Cerebellar cortex (tissue), 1 donor: ENCODE data around the gene CDC25A.
A peak's percentile ranks its signal among the peaks of the same experiment; 100 is the strongest.

Experiments used
- DNase-seq: peaks from one replicate; pipeline ENCODE4 v3.0.0-alpha.2; 2015; ENCODE audit warnings: low spot score

Gene CDC25A

GRCh38 chr3:48194446-48195071, 6.3 kb upstream of the CDC25A start:
- DNase-seq: peak; percentile 70

- no peak for DNase-seq
These were observed 2.7 kb upstream of the CDC25A start for GRCh38 chr3:48190911-48191310.

DNA sequence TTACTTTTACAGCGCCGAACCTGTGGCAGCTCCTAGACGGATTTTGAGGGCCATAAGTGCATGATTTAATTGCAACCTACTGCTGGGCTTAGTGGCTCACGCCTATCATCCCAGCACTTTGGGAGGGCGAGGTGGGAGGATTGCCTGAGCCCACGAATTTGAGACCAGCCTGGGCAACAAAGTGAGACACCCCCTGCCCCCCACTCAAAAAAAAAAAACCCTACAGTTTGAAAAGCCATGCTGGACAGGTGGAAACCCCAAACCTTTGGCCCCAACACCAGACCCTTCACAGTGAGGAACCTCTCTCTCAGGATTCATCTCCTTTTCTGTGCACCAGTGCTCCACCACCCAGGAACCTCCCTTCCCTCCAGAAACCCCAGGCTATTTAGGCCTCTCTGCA, 1.1 kb upstream of the CDC25A start:
- no peak for DNase-seq

DNA sequence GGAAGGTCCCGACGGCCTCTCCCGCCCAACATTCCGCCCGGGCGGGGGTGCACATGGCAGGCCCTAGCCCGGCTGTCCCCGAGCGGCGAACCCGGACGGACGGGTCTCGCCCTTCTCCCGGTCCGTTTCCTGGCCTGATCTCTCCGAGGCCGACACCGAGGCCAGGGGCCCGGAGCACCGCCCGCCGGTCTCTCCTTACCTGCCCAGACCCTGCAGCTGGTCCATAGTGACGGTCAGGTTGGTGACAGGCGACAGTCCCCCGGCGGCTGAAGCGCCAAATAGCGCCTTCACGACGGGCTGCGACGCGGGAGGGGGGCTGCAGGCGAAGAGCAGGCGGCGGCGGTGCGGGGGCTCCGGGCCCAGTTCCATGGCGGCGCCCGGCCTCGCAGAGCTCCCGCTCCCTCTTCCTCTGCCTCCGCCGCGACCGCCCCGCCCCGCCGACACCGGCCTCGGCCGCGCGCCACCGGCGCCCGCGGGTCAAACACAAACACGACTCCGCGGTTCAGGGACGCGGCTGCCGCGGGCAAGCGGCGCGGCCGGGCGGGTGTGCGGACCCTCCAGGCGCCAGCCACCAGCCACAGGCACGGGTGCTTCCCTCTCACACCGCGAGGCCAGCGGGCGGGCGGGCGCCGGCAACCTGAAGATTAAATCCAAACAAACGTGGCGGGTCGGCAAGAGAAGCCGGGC, 495 bp downstream of the CDC25A start:
- no peak for DNase-seq

- no peak for DNase-seq
These were observed 977 bp downstream of the CDC25A start for GRCh38 chr3:48187301-48187578.

- DNase-seq: no peak
These were observed 1.5 kb downstream of the CDC25A start for GRCh38 chr3:48186631-48187300.

- DNase-seq: no peak
These were observed 3.1 kb downstream of the CDC25A start for GRCh38 chr3:48185129-48185528.

DNA sequence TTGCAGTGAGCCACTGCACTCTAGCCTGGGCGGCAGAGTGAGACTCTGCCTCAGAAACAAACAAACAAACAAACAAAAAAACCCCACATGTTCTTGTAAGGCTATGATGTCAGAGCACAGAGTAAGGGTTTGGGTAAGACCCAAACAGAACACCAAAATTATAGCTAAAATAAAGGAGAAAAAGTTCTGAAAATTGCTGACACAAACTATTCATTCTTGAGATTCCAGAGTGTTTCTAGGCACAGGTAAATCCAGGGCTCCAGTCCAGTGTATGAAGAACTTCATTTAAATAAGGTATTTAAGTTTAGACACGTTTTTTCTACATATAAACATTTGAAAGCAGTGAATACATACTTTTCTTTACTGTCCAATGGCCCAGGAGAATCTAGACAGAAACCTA, 3.9 kb downstream of the CDC25A start:
- DNase-seq: no peak

DNA sequence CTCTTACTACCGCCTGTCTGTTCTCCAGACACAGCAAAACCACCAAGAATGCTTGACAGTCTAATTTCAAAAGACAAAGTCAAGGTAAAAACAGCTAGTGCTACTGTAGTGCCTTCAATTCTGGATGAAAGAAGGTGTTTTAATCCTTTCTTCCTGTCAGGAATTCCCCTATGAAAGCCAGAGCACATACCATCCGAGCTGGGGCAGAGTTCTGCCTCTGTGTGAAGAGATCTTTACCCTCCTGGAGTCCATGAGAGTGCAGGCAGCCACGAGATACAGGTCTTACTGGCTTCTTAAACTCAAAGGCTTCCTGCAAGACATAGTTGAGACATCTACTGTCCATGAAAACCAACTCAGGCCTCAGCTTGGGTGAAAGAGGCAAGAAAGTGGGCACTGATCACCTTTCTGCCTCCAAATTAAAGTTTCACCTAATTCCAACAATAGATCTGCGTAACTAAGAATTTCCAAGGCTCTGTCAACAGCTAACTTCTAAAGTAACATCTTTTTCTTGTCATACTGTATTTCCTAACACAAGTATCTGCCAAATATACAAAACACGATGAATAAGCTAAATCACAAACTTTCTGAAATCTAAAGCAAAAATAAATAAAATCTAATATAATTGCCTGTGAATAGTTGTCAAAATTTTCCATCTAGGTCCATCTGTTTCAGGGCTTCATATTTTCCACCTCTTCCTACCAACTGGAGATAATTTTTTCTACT, 7.5 kb downstream of the CDC25A start:
- DNase-seq: no peak

GRCh38 chr3:48180021-48180420, 8.2 kb downstream of the CDC25A start:
- no peak for DNase-seq

- no peak for DNase-seq
These were observed 10.1 kb downstream of the CDC25A start for GRCh38 chr3:48178072-48178471.

DNA sequence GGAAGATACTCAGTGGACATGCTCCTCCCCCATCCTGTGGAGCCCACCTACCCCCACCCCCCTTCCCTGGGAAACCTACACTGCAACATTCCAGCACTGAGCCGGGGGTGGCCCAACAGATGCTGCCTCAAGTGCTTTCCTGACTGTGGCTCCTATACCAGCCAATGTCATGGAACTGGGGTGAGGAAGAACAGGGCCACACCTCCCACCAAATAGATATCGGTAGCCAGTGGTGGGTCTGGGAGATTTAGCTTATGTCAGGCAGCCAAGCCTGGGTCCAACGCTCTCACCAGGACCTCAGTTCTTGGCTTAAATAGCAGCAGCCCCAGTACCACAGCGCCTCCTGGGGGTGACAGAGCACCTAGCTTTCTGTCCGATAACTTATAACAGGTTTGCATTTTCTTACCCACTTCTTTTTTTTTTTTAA, 30.3 kb downstream of the CDC25A start:
- peak; percentile 65 for DNase-seq

- no peak for DNase-seq
These were observed 30.9 kb downstream of the CDC25A start for GRCh38 chr3:48157202-48157840.

- DNase-seq: no peak
These were observed 32.1 kb downstream of the CDC25A start for GRCh38 chr3:48156163-48156562.

- no peak for DNase-seq
These were observed 33.1 kb downstream of the CDC25A start for GRCh38 chr3:48155122-48155521.

GRCh38 chr3:48151807-48152427, 36.3 kb downstream of the CDC25A start:
- DNase-seq: no peak

DNA sequence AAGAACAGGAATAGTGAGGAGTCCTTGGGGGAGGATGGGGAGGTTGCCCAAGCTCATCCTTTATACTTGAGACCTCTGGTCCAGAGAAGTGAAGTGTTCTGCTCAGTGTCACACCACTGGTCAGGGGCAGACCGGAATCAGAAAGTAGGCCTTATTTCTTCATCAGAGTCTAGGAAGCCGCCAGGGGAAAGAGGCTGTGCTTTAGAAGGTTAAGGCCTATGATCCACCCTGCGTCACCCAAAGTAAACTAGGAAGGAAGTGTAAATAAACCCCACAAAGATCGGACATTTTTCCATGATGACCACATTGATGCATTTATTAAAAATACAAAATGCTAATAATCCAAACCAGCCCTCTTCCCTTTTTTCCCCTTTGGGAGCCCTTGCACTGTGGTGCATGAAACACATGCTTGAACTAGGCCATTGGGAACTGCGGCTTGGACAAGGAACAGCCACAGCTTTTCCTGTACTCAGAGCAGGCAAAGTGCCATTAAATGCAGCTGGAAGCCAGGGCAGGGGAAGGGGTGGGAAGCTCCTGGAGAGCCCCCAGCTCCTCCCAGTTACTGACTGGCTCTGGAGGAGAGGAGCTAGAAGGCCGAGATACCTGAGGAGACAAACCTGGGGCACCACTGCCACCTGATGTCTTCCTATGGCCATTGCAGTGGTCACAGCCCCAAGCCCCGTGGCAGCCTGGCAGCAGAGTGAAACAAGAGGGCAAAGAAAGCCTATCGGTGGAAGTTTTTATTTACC, 37.0 kb downstream of the CDC25A start:
- DNase-seq: peak; percentile 91

DNA sequence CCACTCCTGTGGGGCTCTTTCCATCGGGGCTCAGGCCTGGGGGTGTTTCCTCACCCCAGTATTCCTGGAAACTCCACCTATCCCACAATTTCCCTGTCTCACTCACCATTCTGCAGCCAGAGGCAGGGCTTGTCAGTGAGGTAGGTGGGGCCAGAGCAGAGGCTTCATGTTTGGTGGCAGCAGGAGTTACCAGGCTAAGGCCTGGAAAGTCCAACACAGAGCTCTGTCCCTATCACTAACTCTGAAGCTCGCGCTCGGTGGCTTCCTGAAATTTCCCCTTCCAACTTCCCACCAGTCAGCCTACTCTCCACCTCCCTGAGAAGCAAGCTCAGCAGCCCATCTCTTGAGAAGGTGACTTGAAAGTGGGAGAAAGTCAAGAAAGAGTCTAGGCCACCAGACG, 44.2 kb downstream of the CDC25A start:
- DNase-seq: no peak

- no peak for DNase-seq
These were observed 44.6 kb downstream of the CDC25A start for GRCh38 chr3:48143567-48143966.

- DNase-seq: no peak
These were observed 45.8 kb downstream of the CDC25A start for GRCh38 chr3:48142316-48142870.

DNA sequence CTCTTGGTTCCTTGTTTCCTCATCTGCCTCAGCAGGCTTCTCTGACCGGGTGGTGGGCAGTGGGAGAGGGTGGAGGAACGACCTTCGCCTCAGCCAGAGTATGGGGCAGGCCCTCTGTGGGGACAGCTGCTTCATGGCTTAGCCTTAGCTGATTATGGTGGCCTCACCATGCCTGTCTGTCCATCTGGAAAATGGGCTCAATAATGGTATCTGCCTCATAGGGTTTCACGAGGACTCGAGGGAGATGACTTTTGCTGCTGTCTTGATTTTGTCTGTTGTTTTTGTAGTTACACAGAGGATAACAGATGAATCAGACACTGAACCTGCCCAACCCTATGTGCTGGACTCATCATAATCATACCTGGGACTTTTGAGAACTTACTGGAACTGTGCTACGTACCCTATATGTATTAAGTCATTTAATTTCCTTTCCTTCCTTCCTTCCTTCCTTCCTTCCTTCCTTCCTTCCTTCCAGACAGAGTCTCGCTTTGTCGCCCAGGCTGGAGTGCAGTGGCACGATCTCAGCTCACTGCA, 46.5 kb downstream of the CDC25A start:
- DNase-seq: no peak
